ENCODE results near the gene CDC25B. TPM values are rescaled to one million over a fixed set of nuclear protein-coding genes. Genes with fewer than 3 reads are reported as not detected.

The CDC25B gene
- total and polyA plus RNA-seq, 2 of the 8 experiments (the other 6 are each of a cell fraction or from before 2014, with no cell fraction given) = 21.7 to 31.2 TPM

- no peak for TF ChIP-seq JUND (IDR thresholded peaks at IDR 0.05; ENCODE audit: low read length)
- no peak for TF ChIP-seq CHD2 (IDR thresholded peaks at IDR 0.05; ENCODE audit: low read length)
These were observed 40.8 kb upstream of the CDC25B start (continued) for GRCh38 chr20:3755269-3755668.

All from H1 (cell line).